ENCODE results near the gene MED4.

Gene MED4

DNA sequence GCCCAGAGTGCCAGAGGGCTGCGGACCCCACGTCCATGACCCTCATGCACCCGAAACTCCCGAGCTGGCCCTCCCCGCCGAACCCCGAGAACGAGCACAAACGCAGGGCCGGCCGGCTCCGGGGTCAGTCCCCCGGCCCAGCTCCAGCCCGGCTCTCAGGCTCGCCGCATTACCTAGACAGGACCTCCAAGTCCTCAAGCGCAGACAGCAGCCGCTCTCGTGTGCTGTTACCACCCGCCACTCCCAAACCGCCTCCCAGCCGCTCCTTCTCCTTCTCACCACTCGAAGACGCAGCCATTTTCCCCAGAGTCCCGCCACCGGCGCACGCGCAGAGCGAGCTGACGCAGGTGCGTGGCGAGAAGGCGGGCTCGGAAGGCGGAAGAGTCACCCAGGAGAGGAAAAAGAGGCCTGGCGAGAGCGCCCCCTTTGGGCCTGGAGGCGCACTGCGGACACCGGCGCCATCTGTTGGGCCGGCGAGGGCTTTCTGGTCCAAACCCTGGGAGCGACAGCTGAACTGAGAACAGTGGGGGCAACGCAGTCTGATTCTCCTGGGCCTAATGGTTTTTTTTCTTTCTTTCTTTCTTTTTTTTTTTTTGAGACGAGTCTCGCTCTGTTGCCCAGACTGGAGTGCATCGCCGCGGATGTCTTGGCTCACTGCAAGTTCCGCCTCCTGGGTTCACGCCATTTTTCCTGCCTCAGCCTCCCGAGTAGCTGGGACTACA is at the start of gene MED4:
MED4 (minus strand) TSS at position 324 of the 722 bp plus-strand sequence; CDS start at position 298, 26 bp downstream.
- Histone ChIP-seq H2AFZ (ENCODE audit: low read length) (peak within 1 kb of the TSS; percentile 31; the same call in 1 of the 2 replicates), H3K9me2 (replicated peaks; ENCODE audit: insufficient read depth, low read length) (no peaks in the 10 kb centered on the region), H3K4me3 (ENCODE audit: low read length) (peak within 1 kb of the TSS; percentile 83), H3K9ac (ENCODE audit: low read length) (peak within 1 kb of the TSS; percentile 89), H3K27me3 (replicated peaks; ENCODE audit: insufficient read depth, low read length) (no peaks in the 10 kb centered on the region), H4K20me1 (ENCODE audit: insufficient read depth, low read length) (peaks cover 3% of the 10 kb centered on the region; the same call in 1 of the 2 replicates), H3K27ac (ENCODE audit: low read length) (peak within 1 kb of the TSS; percentile 25; the same call in 1 of the 2 replicates), H3K36me3 (replicated peaks; ENCODE audit: insufficient read depth, low read length) (no peaks in the 10 kb centered on the region), H3F3A (ENCODE audit: insufficient read depth, low read length) (no peaks in the 10 kb centered on the region), H3K4me2 (ENCODE audit: low read depth, low read length) (peak within 1 kb of the TSS; percentile 86), H3K4me1 (ENCODE audit: low read length) (0 out of 2 replicates have a peak, but pooled peaks cover 5% of the 10 kb centered on the region), H3K9me3 (replicated peaks; ENCODE audit: insufficient read depth, low read length) (no peaks in the 10 kb centered on the region), H3K79me2 (ENCODE audit: low read length) (peaks cover 50% of the 10 kb centered on the region)
- DNase-seq: peak; percentile 84
- TF ChIP-seq CTCF (IDR thresholded peaks at IDR 0.05; ENCODE audit: low read length) (peak; percentile 80), EZH2 (optimal IDR thresholded peaks at IDR 0.05; ENCODE audit: low read depth, low read length) (no peak), EZH2phosphoT487 (IDR thresholded peaks at IDR 0.05; ENCODE audit: low read length) (no peak)

- Histone ChIP-seq H3K9me2 (replicated peaks; ENCODE audit: insufficient read depth, low read length) (no peaks in the 10 kb centered on the region), H3K4me1 (ENCODE audit: low read length) (no peaks in the 10 kb centered on the region), H3K27me3 (replicated peaks; ENCODE audit: insufficient read depth, low read length) (no peaks in the 10 kb centered on the region), H3K9me3 (replicated peaks; ENCODE audit: insufficient read depth, low read length) (no peaks in the 10 kb centered on the region), H2AFZ (ENCODE audit: low read length) (no peak overlapping the region), H3K4me3 (ENCODE audit: low read length) (no peak overlapping the region), H3K36me3 (replicated peaks; ENCODE audit: insufficient read depth, low read length) (no peaks in the 10 kb centered on the region), H3K79me2 (ENCODE audit: low read length) (no peaks in the 10 kb centered on the region), H3K27ac (ENCODE audit: low read length) (no peak overlapping the region), H3K4me2 (ENCODE audit: low read depth, low read length) (no peak overlapping the region), H4K20me1 (ENCODE audit: insufficient read depth, low read length) (no peaks in the 10 kb centered on the region), H3F3A (ENCODE audit: insufficient read depth, low read length) (no peaks in the 10 kb centered on the region), H3K9ac (ENCODE audit: low read length) (no peak overlapping the region)
- TF ChIP-seq CTCF (IDR thresholded peaks at IDR 0.05; ENCODE audit: low read length): no peak
- no peak for TF ChIP-seq EZH2phosphoT487 (IDR thresholded peaks at IDR 0.05; ENCODE audit: low read length)
- TF ChIP-seq EZH2 (optimal IDR thresholded peaks at IDR 0.05; ENCODE audit: low read depth, low read length): no peak
- DNase-seq: no peak
Measured at GRCh38 chr13:48144413-48145035, 49.6 kb upstream of the MED4 start.

- no peaks in the 10 kb centered on the region for H3K9me2 ChIP-seq (replicated peaks; ENCODE audit: insufficient read depth, low read length)
- no peaks in the 10 kb centered on the region for H3K4me1 ChIP-seq (ENCODE audit: low read length)
- no peak overlapping the region for H3K9ac ChIP-seq (ENCODE audit: low read length)
- peak; percentile 34 for DNase-seq
- TF ChIP-seq CTCF (IDR thresholded peaks at IDR 0.05; ENCODE audit: low read length) (no peak), EZH2phosphoT487 (IDR thresholded peaks at IDR 0.05; ENCODE audit: low read length) (no peak), EZH2 (optimal IDR thresholded peaks at IDR 0.05; ENCODE audit: low read depth, low read length) (no peak)
- no peak overlapping the region for H3K4me2 ChIP-seq (ENCODE audit: low read depth, low read length)
- H2AFZ ChIP-seq (ENCODE audit: low read length): no peak overlapping the region
- no peaks in the 10 kb centered on the region for H3K9me3 ChIP-seq (replicated peaks; ENCODE audit: insufficient read depth, low read length)
- no peak overlapping the region for H3K4me3 ChIP-seq (ENCODE audit: low read length)
- no peaks in the 10 kb centered on the region for H3K27me3 ChIP-seq (replicated peaks; ENCODE audit: insufficient read depth, low read length)
- H3K27ac ChIP-seq (ENCODE audit: low read length): no peak overlapping the region
- no peaks in the 10 kb centered on the region for H3F3A ChIP-seq (ENCODE audit: insufficient read depth, low read length)
- no peaks in the 10 kb centered on the region for H3K36me3 ChIP-seq (replicated peaks; ENCODE audit: insufficient read depth, low read length)
- H4K20me1 ChIP-seq (ENCODE audit: insufficient read depth, low read length): no peaks in the 10 kb centered on the region
- H3K79me2 ChIP-seq (ENCODE audit: low read length): no peaks in the 10 kb centered on the region
Measured at GRCh38 chr13:48142436-48142835, 47.5 kb upstream of the MED4 start.

All from MM.1S (cell line).